ENCODE results near the gene ARF4. TPM values are rescaled to one million over a fixed set of nuclear protein-coding genes. Genes with fewer than 3 reads are reported as not detected.
A peak's percentile ranks its signal among the peaks of the same experiment; 100 is the strongest.

Gene ARF4
- total RNA-seq, 1 donor from 2014 or later: 471 TPM

DNA sequence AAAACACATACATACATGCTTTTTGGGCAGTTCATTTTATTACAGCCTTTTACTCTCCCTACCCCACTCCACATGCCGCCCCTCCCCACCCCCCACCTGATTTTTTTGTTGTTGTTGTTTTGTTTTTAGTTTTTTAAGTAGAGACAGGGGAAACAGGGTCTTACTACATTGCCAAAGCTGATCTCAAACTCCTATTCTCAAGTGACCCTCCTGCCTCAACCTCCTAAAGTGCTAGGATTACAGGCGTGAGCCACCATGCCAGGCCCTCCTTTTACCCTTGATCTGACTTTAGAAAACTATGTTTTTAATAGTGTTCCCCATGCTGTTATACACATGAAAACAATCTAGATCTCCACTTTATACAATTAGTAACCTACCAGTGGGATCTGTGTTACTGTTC is 26.3 kb downstream of the ARF4 start:
- no peak overlapping the region for H3K27ac Mint-ChIP-seq (ENCODE audit: unreplicated experiment)
- no peak overlapping the region for H3K27ac ChIP-seq (ENCODE audit: low read depth, low read length)

DNA sequence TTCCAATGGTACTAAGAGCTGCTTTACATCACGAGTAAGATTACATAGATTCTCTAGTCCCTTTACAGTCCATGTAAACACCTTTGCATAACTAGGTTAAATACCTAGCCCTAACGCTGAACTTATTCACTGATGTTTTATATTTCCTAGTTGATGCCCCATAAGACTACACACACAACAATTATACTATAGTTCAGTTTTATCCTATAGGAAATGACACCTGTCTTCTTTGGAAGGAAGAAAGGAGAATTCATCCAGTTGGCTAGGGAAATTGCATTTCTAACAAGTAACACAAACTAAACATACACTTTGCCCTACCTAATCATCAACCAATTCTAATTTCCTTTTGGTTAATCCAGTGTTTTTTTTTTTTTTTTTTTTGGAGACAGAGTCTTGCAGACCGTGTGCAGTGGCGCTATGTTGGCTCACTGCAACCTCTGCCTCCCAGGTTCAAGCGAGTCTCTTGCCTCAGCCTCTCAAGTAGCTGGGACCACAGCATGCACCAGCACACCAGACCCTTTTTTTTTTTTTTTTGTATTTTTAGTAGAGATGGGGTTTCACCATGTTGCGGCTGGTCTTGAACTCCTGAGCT is 27.2 kb downstream of the ARF4 start:
- Mint-ChIP-seq H3K9me3 (ENCODE audit: unreplicated experiment) (no peaks in the 10 kb centered on the region), H3K36me3 (ENCODE audit: low read depth, unreplicated experiment) (peaks cover 20% of the 10 kb centered on the region), H3K27me3 (ENCODE audit: low read depth, unreplicated experiment) (no peaks in the 10 kb centered on the region), H3K4me3 (ENCODE audit: unreplicated experiment) (no peak overlapping the region), H3K27ac (ENCODE audit: unreplicated experiment) (no peak overlapping the region), H3K4me1 (ENCODE audit: low read depth, unreplicated experiment) (no peaks in the 10 kb centered on the region)
- Histone ChIP-seq H3K27ac (ENCODE audit: low read depth, low read length) (no peak overlapping the region), H2AFZ (ENCODE audit: low read depth, low read length) (no peak overlapping the region), H3K79me2 (ENCODE audit: insufficient read depth, low read length) (peaks cover 43% of the 10 kb centered on the region), H3K36me3 (ENCODE audit: insufficient read depth, low read length) (peaks cover 58% of the 10 kb centered on the region), H3K27me3 (ENCODE audit: insufficient read depth, low read length) (no peaks in the 10 kb centered on the region), H3K4me2 (ENCODE audit: low read length) (no peak overlapping the region), H3K4me3 (ENCODE audit: insufficient read depth, low read depth, low read length) (no peak overlapping the region), H4K20me1 (ENCODE audit: insufficient read depth, low read length) (peaks cover 68% of the 10 kb centered on the region), H3K4me1 (ENCODE audit: insufficient read depth, low read length) (no peaks in the 10 kb centered on the region), H3K9me3 (ENCODE audit: insufficient read depth, low read depth, low read length) (no peaks in the 10 kb centered on the region), H3K9ac (ENCODE audit: low read length) (no peak overlapping the region)
- DNase-seq (ENCODE audit: low read depth): no peak
- TF ChIP-seq EZH2 (IDR thresholded peaks at IDR 0.05; ENCODE audit: insufficient read depth, low read length): no peak
- TF ChIP-seq, protein P1, sequence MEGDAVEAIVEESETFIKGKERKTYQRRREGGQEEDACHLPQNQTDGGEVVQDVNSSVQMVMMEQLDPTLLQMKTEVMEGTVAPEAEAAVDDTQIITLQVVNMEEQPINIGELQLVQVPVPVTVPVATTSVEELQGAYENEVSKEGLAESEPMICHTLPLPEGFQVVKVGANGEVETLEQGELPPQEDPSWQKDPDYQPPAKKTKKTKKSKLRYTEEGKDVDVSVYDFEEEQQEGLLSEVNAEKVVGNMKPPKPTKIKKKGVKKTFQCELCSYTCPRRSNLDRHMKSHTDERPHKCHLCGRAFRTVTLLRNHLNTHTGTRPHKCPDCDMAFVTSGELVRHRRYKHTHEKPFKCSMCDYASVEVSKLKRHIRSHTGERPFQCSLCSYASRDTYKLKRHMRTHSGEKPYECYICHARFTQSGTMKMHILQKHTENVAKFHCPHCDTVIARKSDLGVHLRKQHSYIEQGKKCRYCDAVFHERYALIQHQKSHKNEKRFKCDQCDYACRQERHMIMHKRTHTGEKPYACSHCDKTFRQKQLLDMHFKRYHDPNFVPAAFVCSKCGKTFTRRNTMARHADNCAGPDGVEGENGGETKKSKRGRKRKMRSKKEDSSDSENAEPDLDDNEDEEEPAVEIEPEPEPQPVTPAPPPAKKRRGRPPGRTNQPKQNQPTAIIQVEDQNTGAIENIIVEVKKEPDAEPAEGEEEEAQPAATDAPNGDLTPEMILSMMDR (IDR thresholded peaks at IDR 0.05; ENCODE audit: insufficient read depth, low read depth, low read length): no peak
- FAIRE-seq: no peak

More for the DNA sequence above, 26.3 kb downstream of the ARF4 start:
- peaks cover 76% of the 10 kb centered on the region for H4K20me1 ChIP-seq (ENCODE audit: insufficient read depth, low read length)
- H3K9me3 Mint-ChIP-seq (ENCODE audit: unreplicated experiment): no peaks in the 10 kb centered on the region
- DNase-seq (ENCODE audit: low read depth) (no peak), FAIRE-seq (no peak)
- no peaks in the 10 kb centered on the region for H3K27me3 ChIP-seq (ENCODE audit: insufficient read depth, low read length)
- H3K4me1 Mint-ChIP-seq (ENCODE audit: low read depth, unreplicated experiment): peaks cover 3% of the 10 kb centered on the region
- peaks cover 65% of the 10 kb centered on the region for H3K36me3 ChIP-seq (ENCODE audit: insufficient read depth, low read length)
- H3K9ac ChIP-seq (ENCODE audit: low read length): no peak overlapping the region
- no peaks in the 10 kb centered on the region for H3K4me1 ChIP-seq (ENCODE audit: insufficient read depth, low read length)
- TF ChIP-seq, protein P1 (IDR thresholded peaks at IDR 0.05; ENCODE audit: insufficient read depth, low read depth, low read length): no peak
- TF ChIP-seq EZH2 (IDR thresholded peaks at IDR 0.05; ENCODE audit: insufficient read depth, low read length): no peak
- H3K36me3 Mint-ChIP-seq (ENCODE audit: low read depth, unreplicated experiment): peaks cover 29% of the 10 kb centered on the region
- H3K4me3 ChIP-seq (ENCODE audit: insufficient read depth, low read depth, low read length): no peak overlapping the region
- H3K9me3 ChIP-seq (ENCODE audit: insufficient read depth, low read depth, low read length): no peaks in the 10 kb centered on the region
- H3K79me2 ChIP-seq (ENCODE audit: insufficient read depth, low read length): peaks cover 50% of the 10 kb centered on the region
- no peak overlapping the region for H3K4me2 ChIP-seq (ENCODE audit: low read length)
- no peak overlapping the region for H3K4me3 Mint-ChIP-seq (ENCODE audit: unreplicated experiment)
- H3K27me3 Mint-ChIP-seq (ENCODE audit: low read depth, unreplicated experiment): no peaks in the 10 kb centered on the region
- H2AFZ ChIP-seq (ENCODE audit: low read depth, low read length): no peak overlapping the region

DNA sequence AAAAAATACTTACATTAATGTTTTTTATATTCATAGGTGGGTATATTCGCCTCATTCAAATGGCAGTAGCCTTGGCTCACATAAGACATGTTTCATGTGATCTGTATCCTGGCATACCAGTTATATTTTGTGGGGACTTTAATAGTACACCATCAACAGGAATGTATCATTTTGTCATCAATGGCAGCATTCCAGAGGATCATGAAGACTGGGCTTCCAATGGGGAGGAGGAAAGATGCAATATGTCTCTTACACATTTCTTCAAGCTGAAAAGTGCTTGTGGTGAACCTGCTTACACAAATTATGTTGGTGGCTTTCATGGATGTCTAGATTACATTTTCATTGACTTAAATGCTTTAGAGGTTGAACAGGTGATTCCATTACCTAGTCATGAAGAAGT is 37.6 kb downstream of the ARF4 start:
- DNase-seq (ENCODE audit: low read depth): peak; percentile 41
- Histone ChIP-seq H3K4me1 (ENCODE audit: insufficient read depth, low read length) (peaks cover 17% of the 10 kb centered on the region), H3K27ac (ENCODE audit: low read depth, low read length) (no peak overlapping the region), H3K36me3 (ENCODE audit: insufficient read depth, low read length) (peaks cover 10% of the 10 kb centered on the region), H3K4me2 (ENCODE audit: low read length) (peak overlapping the region; percentile 24), H3K9ac (ENCODE audit: low read length) (no peak overlapping the region), H2AFZ (ENCODE audit: low read depth, low read length) (no peak overlapping the region), H3K9me3 (ENCODE audit: insufficient read depth, low read depth, low read length) (no peaks in the 10 kb centered on the region), H4K20me1 (ENCODE audit: insufficient read depth, low read length) (peaks cover 34% of the 10 kb centered on the region), H3K79me2 (ENCODE audit: insufficient read depth, low read length) (peaks cover 71% of the 10 kb centered on the region), H3K27me3 (ENCODE audit: insufficient read depth, low read length) (no peaks in the 10 kb centered on the region), H3K4me3 (ENCODE audit: insufficient read depth, low read depth, low read length) (no peak overlapping the region)
- FAIRE-seq: no peak
- no peak overlapping the region for H3K27ac Mint-ChIP-seq (ENCODE audit: unreplicated experiment)
- H3K27me3 Mint-ChIP-seq (ENCODE audit: low read depth, unreplicated experiment): no peaks in the 10 kb centered on the region
- no peak overlapping the region for H3K4me3 Mint-ChIP-seq (ENCODE audit: unreplicated experiment)
- peaks cover 16% of the 10 kb centered on the region for H3K4me1 Mint-ChIP-seq (ENCODE audit: low read depth, unreplicated experiment)
- TF ChIP-seq, protein P1 (IDR thresholded peaks at IDR 0.05; ENCODE audit: insufficient read depth, low read depth, low read length): no peak
- TF ChIP-seq EZH2 (IDR thresholded peaks at IDR 0.05; ENCODE audit: insufficient read depth, low read length): no peak
- peaks cover 3% of the 10 kb centered on the region for H3K9me3 Mint-ChIP-seq (ENCODE audit: unreplicated experiment)
- peaks cover 12% of the 10 kb centered on the region for H3K36me3 Mint-ChIP-seq (ENCODE audit: low read depth, unreplicated experiment)
